Measurements from ENCODE around the gene TNFAIP3. TPM values are rescaled to one million over a fixed set of nuclear protein-coding genes. Genes with fewer than 3 reads are reported as not detected.

Gene TNFAIP3
- total and polyA plus RNA-seq, 5 experiments from 2014 or later: 61.5 to 139 (median 108) TPM

DNA sequence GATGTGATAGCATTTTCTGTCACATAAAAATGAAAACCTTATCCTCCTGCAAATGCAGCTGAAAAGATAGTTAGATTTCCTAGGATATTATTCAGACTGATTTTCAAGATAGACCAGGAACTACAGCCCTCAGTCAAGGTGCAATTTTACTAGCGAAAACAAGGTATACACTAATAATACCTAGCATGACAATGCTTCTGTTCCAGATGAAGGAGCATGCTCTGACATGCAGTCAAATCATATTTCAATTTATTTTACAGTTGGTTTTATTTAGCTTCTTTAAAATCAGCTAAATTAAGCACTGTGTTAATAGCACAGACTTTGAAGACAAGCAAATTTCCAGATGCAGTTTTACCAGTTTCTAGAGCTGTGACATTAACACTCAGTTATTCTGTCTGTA lies 14.2 kb upstream of the TNFAIP3 start:
- POLR2A ChIA-PET: interaction anchor here (1.1 kb wide), 1 partner anchor 15 kb away, joined by 3 read pairs; no protein-coding TSS in a partner anchor
- Mint-ChIP-seq H3K27ac (no peak overlapping the region), H3K9me3 (peaks cover 0 to 5% (median 0%) of the 10 kb centered on the region in 9 donors), H3K4me1 (peaks cover 0 to 2% (median 0%) of the 10 kb centered on the region in 4 donors), H3K27me3 (no peaks in the 10 kb centered on the region), H3K4me3 (no peak overlapping the region), H3K36me3 (peaks cover 8 to 28% (median 12%) of the 10 kb centered on the region in 3 donors)
- ATAC-seq (no peak), DNase-seq (no peak)

DNA sequence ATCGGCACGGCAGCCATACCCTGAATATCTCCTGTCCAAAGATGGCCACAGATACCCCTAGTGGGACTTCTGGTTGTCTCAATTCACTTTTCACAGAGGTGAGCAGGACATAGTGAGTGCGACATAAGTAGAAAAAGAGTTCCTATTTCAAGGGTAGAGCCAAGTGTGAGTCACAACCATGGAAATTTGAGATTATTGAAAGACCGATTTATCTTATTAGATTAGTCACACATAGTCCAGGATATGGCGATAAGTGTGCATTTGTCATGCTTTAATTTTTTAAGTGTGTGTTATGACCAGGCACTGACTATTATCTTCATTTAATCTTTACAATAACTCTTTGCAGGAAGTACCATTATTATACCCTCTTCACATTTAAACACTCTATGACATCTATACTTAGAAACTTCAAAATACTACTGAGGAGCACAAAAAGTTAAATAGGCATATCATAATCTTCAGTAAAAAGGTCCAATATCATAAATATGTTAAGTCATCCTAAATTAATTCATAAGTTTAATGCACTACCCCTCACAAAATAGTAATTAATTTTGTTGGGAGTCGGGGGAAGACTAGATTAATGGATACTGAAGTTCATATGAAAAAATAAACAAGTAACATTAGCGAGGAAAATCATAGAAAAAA lies 13.4 kb upstream of the TNFAIP3 start:
- ATAC-seq (no peak), DNase-seq (no peak)
- POLR2A ChIA-PET: interaction anchor here (1.1 kb wide), 1 partner anchor 14 kb away, joined by 3 read pairs; no protein-coding TSS in a partner anchor
- Mint-ChIP-seq H3K27ac (no peak overlapping the region), H3K4me3 (no peak overlapping the region), H3K27me3 (no peaks in the 10 kb centered on the region), H3K4me1 (peaks cover 0 to 2% (median 0%) of the 10 kb centered on the region in 4 donors), H3K36me3 (peaks cover 10 to 32% (median 17%) of the 10 kb centered on the region in 3 donors), H3K9me3 (peaks cover 0 to 5% (median 0%) of the 10 kb centered on the region in 9 donors)

DNA sequence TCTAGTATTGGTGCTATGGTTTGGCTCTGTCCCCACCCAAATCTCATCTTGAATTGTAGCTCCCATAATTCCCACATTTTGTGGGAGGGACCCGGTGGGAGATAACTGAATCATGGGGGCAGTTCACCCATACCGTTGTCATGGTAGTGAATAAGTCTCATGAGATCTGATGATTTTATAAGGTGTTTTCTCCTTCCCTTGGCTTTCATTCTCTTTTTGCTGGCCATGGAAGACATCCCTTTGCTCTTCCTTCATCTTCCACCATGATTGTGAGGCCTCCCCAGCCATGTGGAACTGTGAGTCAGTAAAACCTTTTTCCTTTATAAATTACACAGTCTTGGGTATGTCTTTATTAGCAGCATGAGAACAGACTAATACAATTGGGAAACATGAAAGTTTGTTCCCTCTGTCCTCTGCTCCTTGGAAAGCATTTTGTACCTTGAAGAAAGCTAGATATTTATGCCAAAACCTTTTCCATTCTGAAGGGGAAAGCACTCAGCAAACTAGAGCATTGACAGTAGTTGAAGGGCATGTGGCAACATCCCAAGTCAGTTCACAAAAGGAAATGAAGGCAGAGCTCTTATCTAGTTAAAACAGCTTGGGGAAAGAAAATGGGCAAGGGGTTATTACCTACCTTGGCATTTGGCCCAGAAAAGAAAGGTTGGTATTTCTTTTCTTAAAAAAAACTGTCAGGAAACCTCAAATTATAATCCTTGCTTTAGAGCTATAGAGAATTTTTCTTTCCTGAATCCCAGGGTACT lies 10.7 kb upstream of the TNFAIP3 start:
- DNase-seq (no peak), ATAC-seq (no peak)
- Mint-ChIP-seq H3K27me3 (no peaks in the 10 kb centered on the region), H3K27ac (peak overlapping the region in 1 of 10 donors; percentile 35), H3K4me3 (no peak overlapping the region), H3K4me1 (peaks cover under 1 to 3% (median 3%) of the 10 kb centered on the region in 4 donors), H3K9me3 (peaks cover 0 to 5% (median 0%) of the 10 kb centered on the region in 9 donors), H3K36me3 (peaks cover 10 to 32% (median 17%) of the 10 kb centered on the region in 3 donors)
- POLR2A ChIA-PET: no interaction called here

DNA sequence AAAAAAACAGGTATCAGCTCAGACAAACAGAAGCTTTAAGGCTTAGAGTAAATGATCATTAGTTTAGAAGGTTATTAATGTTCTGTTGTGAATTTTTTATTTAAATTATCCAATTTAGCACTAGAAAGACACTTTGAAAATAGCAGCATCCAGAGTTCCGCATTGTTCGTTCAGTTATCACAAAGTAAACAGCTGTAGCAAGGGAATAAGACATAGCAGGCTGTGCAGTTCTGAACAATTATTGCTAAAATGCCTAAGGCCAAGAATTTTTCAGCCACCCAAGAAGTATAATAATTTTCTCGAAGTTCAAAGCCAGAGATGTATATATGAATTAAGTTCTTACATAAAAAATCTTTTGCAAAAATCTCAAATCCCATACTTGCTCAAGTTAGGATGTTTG lies 8.0 kb upstream of the TNFAIP3 start:
- no peaks in the 10 kb centered on the region for H3K27me3 Mint-ChIP-seq
- H3K4me3 Mint-ChIP-seq: no peak overlapping the region
- ATAC-seq (no peak), DNase-seq (no peak)
- peaks cover 6 to 17% (median 16%) of the 10 kb centered on the region in 4 donors for H3K4me1 Mint-ChIP-seq
- peaks cover 10 to 39% (median 19%) of the 10 kb centered on the region in 3 donors for H3K36me3 Mint-ChIP-seq
- POLR2A ChIA-PET: interaction anchor here (0.7 kb wide), 2 partner anchors 48 to 54 kb away, joined by 3 read pairs; no protein-coding TSS in a partner anchor
- H3K9me3 Mint-ChIP-seq: peaks cover 0 to 5% (median 0%) of the 10 kb centered on the region in 9 donors
- no peak overlapping the region for H3K27ac Mint-ChIP-seq

DNA sequence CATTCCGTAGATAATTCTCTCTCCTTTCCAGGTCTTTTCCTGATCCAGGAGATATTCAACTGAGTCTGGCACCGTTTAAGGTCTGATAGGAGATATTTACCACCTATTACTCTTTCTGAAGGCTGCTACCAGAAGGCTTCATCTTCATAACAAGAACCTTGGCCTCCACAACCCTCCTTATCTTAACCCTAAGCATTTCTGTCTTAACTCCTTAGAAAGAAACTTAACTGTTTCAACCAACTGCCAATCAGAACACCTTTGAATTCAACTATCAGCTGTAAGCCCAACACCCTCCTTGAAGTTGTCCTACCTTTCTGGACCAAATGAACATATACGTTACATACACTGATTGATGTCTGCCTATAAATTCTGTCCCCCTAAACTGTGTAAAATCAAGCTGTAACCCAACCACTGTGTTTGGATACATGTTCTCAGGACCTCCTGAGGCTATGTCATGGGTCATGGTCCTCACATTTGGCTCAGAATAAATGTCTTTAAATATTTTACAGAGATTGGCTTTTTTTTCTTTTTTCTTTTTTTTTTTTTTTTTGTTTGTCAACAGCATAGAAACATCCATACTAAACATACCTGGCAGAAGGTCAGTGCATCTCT lies 6.6 kb upstream of the TNFAIP3 start:
- Mint-ChIP-seq H3K4me1 (peaks cover 6 to 24% (median 18%) of the 10 kb centered on the region in 4 donors), H3K4me3 (no peak overlapping the region), H3K9me3 (peaks cover 0 to 4% (median 0%) of the 10 kb centered on the region in 9 donors), H3K36me3 (peaks cover 9 to 37% (median 21%) of the 10 kb centered on the region in 3 donors), H3K27me3 (no peaks in the 10 kb centered on the region), H3K27ac (peak overlapping the region in 1 of 10 donors; percentile 22)
- POLR2A ChIA-PET: interaction anchor here (1.6 kb wide), 1 partner anchor 36 kb away, joined by 11 read pairs; no protein-coding TSS in a partner anchor
- DNase-seq (no peak), ATAC-seq (no peak)

DNA sequence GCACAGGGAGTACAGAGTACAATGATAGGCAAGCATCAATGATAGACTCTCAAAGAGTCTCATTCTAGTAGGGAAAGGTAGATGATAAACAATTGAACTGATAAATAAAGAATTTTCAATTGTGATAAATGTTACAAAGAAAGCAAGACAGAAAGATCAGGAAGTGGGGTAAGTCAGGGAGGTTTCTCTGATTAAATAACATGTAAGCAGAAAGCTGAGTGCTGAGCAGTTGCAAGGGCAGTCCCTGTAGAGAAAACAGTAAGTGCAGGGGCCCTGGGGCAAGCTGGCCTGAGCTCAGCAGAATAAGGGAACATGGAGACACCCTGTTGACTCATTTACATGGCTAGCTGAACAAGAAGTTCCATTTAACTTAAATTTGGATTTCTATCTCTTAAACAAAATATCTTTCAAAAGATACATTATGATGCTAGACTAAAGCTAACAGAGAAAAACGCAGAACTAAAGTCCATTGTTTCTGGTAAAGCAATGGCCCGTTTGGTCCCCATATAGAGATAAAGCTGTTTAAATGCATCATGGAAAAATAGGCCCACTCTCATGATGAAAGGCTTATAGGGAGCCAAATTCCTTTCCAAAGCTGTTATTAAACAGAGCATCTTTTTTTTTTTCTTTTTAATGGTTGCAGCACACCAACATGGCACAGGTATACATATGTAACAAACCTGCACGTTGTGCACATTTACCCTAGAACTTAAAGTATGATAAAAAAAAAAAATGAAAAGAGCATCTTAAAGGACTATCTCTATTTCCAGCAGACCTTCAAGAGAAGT lies 5.3 kb upstream of the TNFAIP3 start:
- peaks cover 6 to 24% (median 15%) of the 10 kb centered on the region in 3 donors for H3K36me3 Mint-ChIP-seq
- H3K4me3 Mint-ChIP-seq: peak overlapping the region in 2 of 10 donors; percentile 1 to 14
- H3K27me3 Mint-ChIP-seq: no peaks in the 10 kb centered on the region
- H3K9me3 Mint-ChIP-seq: no peaks in the 10 kb centered on the region
- DNase-seq: no peak
- ATAC-seq: no peak
- POLR2A ChIA-PET: interaction anchor here (0.7 to 1.6 kb wide), 4 partner anchors 38 to 62 kb away, joined by 3 to 11 read pairs (median 3); no protein-coding TSS in a partner anchor
- H3K27ac Mint-ChIP-seq: peak overlapping the region in 9 of 10 donors; percentile 2 to 88 (median 62)
- peaks cover 11 to 33% (median 29%) of the 10 kb centered on the region in 4 donors for H3K4me1 Mint-ChIP-seq

DNA sequence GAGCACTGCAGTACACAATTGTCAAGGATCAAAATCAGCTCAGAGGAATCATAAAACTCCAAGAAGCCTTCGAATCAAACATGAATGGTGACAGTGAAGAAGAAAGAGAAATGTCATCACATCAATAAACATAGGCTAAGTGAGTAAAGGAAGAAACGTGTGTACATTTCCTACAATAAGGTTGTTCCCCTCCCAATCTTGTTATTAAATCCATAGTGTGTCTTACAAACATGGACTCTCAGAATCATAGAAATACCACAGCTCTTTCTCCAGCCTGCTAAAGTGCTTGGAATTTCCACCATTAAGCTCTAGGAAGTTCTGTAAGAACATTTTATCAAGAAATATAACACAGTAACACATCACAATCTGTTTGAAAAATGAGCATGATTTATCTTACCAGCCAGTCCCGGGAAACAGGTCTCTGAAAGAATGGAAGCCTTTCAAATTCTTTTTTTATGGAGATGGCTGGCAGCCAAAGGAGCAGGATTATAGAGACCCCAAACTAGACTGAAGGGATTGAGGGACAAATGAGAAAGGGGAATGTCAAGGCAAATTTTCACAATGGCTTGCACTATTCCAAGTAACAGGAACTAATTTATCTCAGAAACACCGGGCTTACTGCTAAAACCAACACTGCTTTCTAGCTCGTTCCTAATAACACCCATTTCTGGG lies 4.5 kb upstream of the TNFAIP3 start:
- H3K27me3 Mint-ChIP-seq: no peaks in the 10 kb centered on the region
- DNase-seq: no peak
- no peak overlapping the region for H3K4me3 Mint-ChIP-seq
- H3K27ac Mint-ChIP-seq: peak overlapping the region in 7 of 10 donors; percentile 2 to 88 (median 62)
- peaks cover 4 to 16% (median 12%) of the 10 kb centered on the region in 3 donors for H3K36me3 Mint-ChIP-seq
- no peaks in the 10 kb centered on the region for H3K9me3 Mint-ChIP-seq
- POLR2A ChIA-PET: interaction anchor here (0.7 to 1.6 kb wide), 2 partner anchors 38 to 63 kb away, joined by 3 to 11 read pairs; no protein-coding TSS in a partner anchor
- no peak for ATAC-seq
- peaks cover 12 to 33% (median 30%) of the 10 kb centered on the region in 4 donors for H3K4me1 Mint-ChIP-seq

DNA sequence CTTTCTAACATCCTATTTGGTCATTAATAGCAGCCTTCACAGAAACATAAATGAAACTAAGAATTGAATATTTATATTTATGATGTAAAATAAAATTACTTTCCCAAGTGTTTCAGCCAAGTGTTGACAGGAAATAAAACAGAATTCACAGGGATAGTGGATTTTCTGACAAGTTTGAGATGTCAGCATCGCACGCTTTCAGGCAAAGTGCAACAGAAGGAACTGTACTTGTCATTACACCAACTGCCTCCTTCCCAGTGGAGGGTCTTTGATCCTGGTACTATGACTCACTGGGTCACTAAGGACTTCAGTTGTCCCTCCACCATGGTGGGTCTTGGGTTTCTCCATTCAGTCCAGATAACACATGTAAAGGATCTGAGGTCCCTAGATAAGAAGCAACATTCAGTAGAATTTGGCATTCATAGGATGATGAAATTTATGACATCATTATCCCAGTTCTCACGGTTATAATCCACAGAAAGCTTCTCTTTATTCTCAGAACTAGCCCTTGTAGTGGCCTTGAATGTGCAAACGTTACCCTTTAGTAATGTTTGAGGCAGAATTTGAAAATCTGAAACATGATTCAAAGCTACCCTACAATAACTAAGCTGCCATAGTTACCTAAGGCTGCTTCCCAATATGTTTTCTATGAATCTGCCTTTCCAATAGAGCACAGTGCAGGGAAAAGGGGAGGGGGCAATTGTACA lies 3.8 kb upstream of the TNFAIP3 start:
- no peaks in the 10 kb centered on the region for H3K27me3 Mint-ChIP-seq
- DNase-seq (no peak), ATAC-seq (no peak)
- H3K4me1 Mint-ChIP-seq: peaks cover 13 to 35% (median 32%) of the 10 kb centered on the region in 4 donors
- peak overlapping the region in 1 of 10 donors; percentile 38 for H3K27ac Mint-ChIP-seq
- peaks cover 0 to 10% (median 5%) of the 10 kb centered on the region in 3 donors for H3K36me3 Mint-ChIP-seq
- no peaks in the 10 kb centered on the region for H3K9me3 Mint-ChIP-seq
- H3K4me3 Mint-ChIP-seq: no peak overlapping the region
- POLR2A ChIA-PET: interaction anchor here (0.7 kb wide), 1 partner anchor 38 kb away, joined by 3 read pairs; no protein-coding TSS in a partner anchor

DNA sequence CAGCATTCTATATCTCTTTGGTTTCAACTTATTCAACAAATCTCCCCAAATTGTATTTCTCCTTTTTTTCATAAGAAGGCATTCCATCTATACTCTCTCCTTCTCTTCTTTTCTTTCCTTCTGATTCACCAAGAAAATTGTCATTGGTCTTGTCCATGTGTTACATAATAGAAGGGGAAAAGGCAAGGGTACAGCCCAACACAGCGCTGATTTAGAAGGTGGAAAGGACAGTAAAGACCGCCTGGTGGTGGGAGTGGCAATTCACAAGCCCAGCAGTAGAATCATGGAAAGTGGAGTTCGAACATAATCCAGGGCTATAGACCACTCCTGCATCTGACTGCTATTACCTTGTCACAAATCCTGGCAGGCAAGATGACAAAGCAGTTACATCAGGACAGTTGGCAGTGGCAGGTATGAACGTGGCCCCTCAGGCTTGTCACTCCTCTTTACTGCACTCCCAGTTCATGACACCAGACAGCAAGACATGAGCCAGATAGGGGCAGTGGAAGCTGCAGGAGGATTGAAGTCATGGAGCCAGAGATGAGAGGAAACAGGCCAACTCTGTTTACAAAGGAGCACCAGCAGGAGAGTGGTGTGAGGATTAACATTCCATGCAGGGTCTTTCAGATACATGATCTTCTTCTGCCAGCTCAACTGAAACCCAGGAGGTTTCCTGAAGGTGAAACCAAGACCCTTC lies 2.1 kb upstream of the TNFAIP3 start:
- Mint-ChIP-seq H3K9me3 (no peaks in the 10 kb centered on the region), H3K27ac (peak overlapping the region in 9 of 10 donors; percentile 4 to 99 (median 96)), H3K4me3 (peak overlapping the region in 3 of 10 donors; percentile 3 to 31 (median 22)), H3K4me1 (peaks cover 27 to 52% (median 49%) of the 10 kb centered on the region in 4 donors), H3K36me3 (peaks cover 0 to 10% (median 8%) of the 10 kb centered on the region in 3 donors), H3K27me3 (no peaks in the 10 kb centered on the region)
- ATAC-seq (no peak), DNase-seq (no peak)
- POLR2A ChIA-PET: interaction anchor here (1.1 to 3.5 kb wide), 3 partner anchors 16 to 157 kb away, joined by 3 to 25 read pairs (median 19); no protein-coding TSS in a partner anchor

DNA sequence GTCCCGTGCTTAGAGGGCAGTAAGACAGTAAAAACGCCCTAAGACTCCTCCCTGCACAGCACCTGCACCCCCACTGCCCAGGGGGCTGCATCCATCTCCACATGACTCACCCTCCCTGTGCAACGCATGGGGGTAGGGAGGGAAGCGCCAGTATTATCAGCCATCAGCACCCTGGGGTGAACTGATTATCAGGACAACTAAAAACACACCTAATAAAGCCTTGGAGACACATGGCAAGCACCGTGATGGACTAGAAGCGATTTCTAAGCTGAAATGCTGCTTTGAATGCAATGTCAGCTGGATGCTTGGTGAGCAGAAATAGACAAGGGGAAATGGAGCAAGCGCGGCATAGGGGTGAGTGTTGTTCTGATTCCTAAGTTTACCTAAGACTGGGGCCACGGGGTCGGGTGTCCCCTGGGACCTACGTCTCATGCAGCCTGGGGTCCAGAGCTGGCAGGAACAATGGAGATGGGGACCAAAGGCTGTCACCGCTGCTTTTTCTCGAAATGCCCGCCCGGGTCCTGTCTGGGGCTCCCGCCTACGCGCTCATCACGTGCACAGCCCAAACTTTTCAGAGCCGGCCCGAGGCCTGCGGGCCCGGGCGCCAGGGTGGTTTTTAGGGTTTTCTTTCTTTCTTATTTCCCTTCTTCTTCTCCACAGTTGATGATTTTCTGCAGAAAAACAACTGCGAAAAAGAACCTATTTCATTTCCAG lies 702 bp upstream of the TNFAIP3 start:
- H3K4me1 Mint-ChIP-seq: peaks cover 33 to 65% (median 60%) of the 10 kb centered on the region in 4 donors
- H3K27ac Mint-ChIP-seq: peak overlapping the region; percentile 92 to 99 (median 98)
- H3K27me3 Mint-ChIP-seq: no peaks in the 10 kb centered on the region
- peak in 2 of 10 donors; percentile 25 to 91 for DNase-seq
- peaks cover 4 to 14% (median 13%) of the 10 kb centered on the region in 3 donors for H3K36me3 Mint-ChIP-seq
- no peaks in the 10 kb centered on the region for H3K9me3 Mint-ChIP-seq
- POLR2A ChIA-PET: interaction anchor here (0.5 to 3.5 kb wide), 26 partner anchors 11 to 597 kb away, joined by 3 to 77 read pairs (median 6); no protein-coding TSS in a partner anchor
- ATAC-seq: peak; percentile 21 to 26
- peak overlapping the region; percentile 86 to 94 (median 92) for H3K4me3 Mint-ChIP-seq

All from naive thymus-derived CD8-positive, alpha-beta T cell (primary cell).